CD14-positive monocyte (primary cell): ENCODE measurements around the gene OSCAR. TPM values are rescaled to one million over a fixed set of nuclear protein-coding genes. Genes with fewer than 3 reads are reported as not detected.

Experiments used
- DNase-seq, 3 donors: peaks; one replicate each; pipeline ENCODE4 v3.0.0-alpha.2; 2011 to 2022
- H2AFZ ChIP-seq: 2 replicates; pipeline ENCODE4 v1.6.0; 2012; ENCODE audit warnings: mild to moderate bottlenecking, low read depth, low read length, inconsistent platforms; ENCODE audit not compliant: insufficient read depth, poor library complexity, severe bottlenecking
- H3K27ac ChIP-seq, 2 donors: 1 replicate in 1 of 2; 2 replicates in 1 of 2; pipeline ENCODE4 v1.5.1; 2012 to 2013; ENCODE audit warnings: low read length in 2 of 2, control low read depth in 1 of 2, inconsistent platforms in 1 of 2, low read depth in 1 of 2, mild to moderate bottlenecking in 1 of 2
- H3K27me3 ChIP-seq, 2 donors: one replicate each; pipeline versions ENCODE4 v1.6.0 to v1.6.1; 2011 to 2013; ENCODE audit warnings: low read length in 2 of 2; ENCODE audit not compliant: control insufficient read depth in 2 of 2, insufficient read depth in 2 of 2
- H3K36me3 ChIP-seq, 2 donors: replicated peaks in 1 of 2; 1 replicate in 1 of 2; 2 replicates in 1 of 2; pipeline versions ENCODE4 v1.5.1 to v1.6.1; 2012 to 2013; ENCODE audit warnings: low read length in 2 of 2, control low read depth in 1 of 2, inconsistent platforms in 1 of 2, mild to moderate bottlenecking in 1 of 2; ENCODE audit not compliant: insufficient read depth in 2 of 2, control insufficient read depth in 1 of 2
- H3K4me1 ChIP-seq, 2 donors: 1 replicate in 1 of 2; 2 replicates in 1 of 2; pipeline versions ENCODE4 v1.5.1 to v1.6.1; 2012 to 2013; ENCODE audit warnings: low read length in 2 of 2, control low read depth in 1 of 2, inconsistent platforms in 1 of 2, mild to moderate bottlenecking in 1 of 2, moderate library complexity in 1 of 2; ENCODE audit not compliant: insufficient read depth in 2 of 2, control insufficient read depth in 1 of 2
- H3K4me2 ChIP-seq: replicated peaks from 2 replicates; pipeline ENCODE3; 2012; ENCODE audit warnings: low read length, moderate library complexity, mild to moderate bottlenecking; ENCODE audit not compliant: poor library complexity, severe bottlenecking; ENCODE audit errors: extremely low read depth
- H3K4me3 ChIP-seq, 3 experiments: fragments of 200-600 bp in 1 of 3; sonication (generic) in 1 of 3; replicated peaks in 1 of 3; 1 replicate in 2 of 3; 2 replicates in 1 of 3; pipeline ENCODE4 v1.5.1; 2011 to 2013; ENCODE audit warnings: low read length in 3 of 3, mild to moderate bottlenecking in 3 of 3, control low read depth in 2 of 3, low read depth in 2 of 3, inconsistent platforms in 1 of 3, moderate library complexity in 1 of 3
- H3K79me2 ChIP-seq: 2 replicates; pipeline ENCODE4 v1.6.0; 2012; ENCODE audit warnings: mild to moderate bottlenecking, control low read depth, inconsistent platforms, low read length, moderate library complexity; ENCODE audit not compliant: insufficient read depth
- H3K9ac ChIP-seq: 2 replicates; pipeline ENCODE4 v1.6.0; 2017; ENCODE audit warnings: low read length, mild to moderate bottlenecking; ENCODE audit not compliant: insufficient read depth, poor library complexity, severe bottlenecking
- H3K9me3 ChIP-seq, 2 donors: replicated peaks in 1 of 2; 1 replicate in 1 of 2; 2 replicates in 1 of 2; pipeline versions ENCODE4 v1.5.1 to v1.6.1; 2012 to 2013; ENCODE audit warnings: low read length in 2 of 2, control low read depth in 1 of 2; ENCODE audit not compliant: control insufficient read depth in 1 of 2, insufficient read depth in 1 of 2
- H4K20me1 ChIP-seq: 2 replicates; pipeline ENCODE4 v1.6.0; 2012; ENCODE audit warnings: mild to moderate bottlenecking, low read length, control low read depth, moderate library complexity; ENCODE audit not compliant: insufficient read depth
- H3K27ac Mint-ChIP-seq, 7 donors: one replicate each; pipeline ENCODE4 v1.8.0; 2020; ENCODE audit warnings: mild to moderate bottlenecking in 7 of 7, mixed read lengths in 7 of 7, moderate library complexity in 6 of 7, inconsistent platforms in 2 of 7
- H3K27me3 Mint-ChIP-seq, 3 donors: one replicate each; pipeline ENCODE4 v1.8.0; 2021 to 2022; ENCODE audit warnings: low read depth in 3 of 3, mild to moderate bottlenecking in 3 of 3, mixed read lengths in 3 of 3, moderate library complexity in 3 of 3, inconsistent platforms in 1 of 3
- H3K36me3 Mint-ChIP-seq, 2 donors: one replicate each; pipeline ENCODE4 v1.8.0; 2020; ENCODE audit warnings: mixed read lengths in 2 of 2, inconsistent platforms in 1 of 2, mild to moderate bottlenecking in 1 of 2
- H3K4me1 Mint-ChIP-seq: one replicate; pipeline ENCODE4 v1.8.0; 2020; ENCODE audit warnings: mild to moderate bottlenecking, mixed read lengths
- H3K4me3 Mint-ChIP-seq, 2 donors: one replicate each; pipeline ENCODE4 v1.8.0; 2020; ENCODE audit warnings: mild to moderate bottlenecking in 2 of 2, mixed read lengths in 2 of 2, moderate library complexity in 1 of 2
- H3K9me3 Mint-ChIP-seq, 7 donors: one replicate each; pipeline ENCODE4 v1.8.0; 2020 to 2022; ENCODE audit warnings: mixed read lengths in 7 of 7, mild to moderate bottlenecking in 6 of 7, moderate library complexity in 6 of 7, inconsistent platforms in 2 of 7
- CTCF ChIP-seq: fragments of 200-600 bp; IDR thresholded peaks from one replicate; pipeline ENCODE4 v1.8.0; 2022; ENCODE audit warnings: antibody characterized with exemption, mild to moderate bottlenecking
- whole genome bisulfite sequencing: methylation state at CpG from one replicate; pipeline ENCODE4 v1.1.5; 2013; ENCODE audit warnings: missing lambda C conversion rate; ENCODE audit not compliant: insufficient coverage; 5-methylcytosine and 5-hydroxymethylcytosine counted together
- intact Hi-C, 2 donors: fragments of 100-400 bp; cut with micrococcal nuclease; formaldehyde crosslinking; loops; one replicate each; pipeline versions ENCODE4 v1.15.0 to v1.15.1; 2023
- polyA plus RNA-seq, 3 donors: library from polyadenylated mRNA; depleted of rRNA in 1 of 3; unstranded in 2 of 3; stranded (reverse) in 1 of 3; fragments of 300-500 nt in 2 of 3; fragments of >200 nt in 1 of 3; fragmentation: Illumina TruSeq in 2 of 3; gene quantifications; 1 replicate in 2 of 3; 2 replicates in 1 of 3; pipeline ENCODE4 v1.2.3, GENCODE V29; 2012 to 2021

The OSCAR gene
- polyA plus RNA-seq, 3 donors: 81.4 to 270 (median 126) TPM

GRCh38 chr19:54127688-54128440 lies 27.3 kb upstream of the OSCAR start:
- no peak for TF ChIP-seq CTCF
- Histone ChIP-seq H3K79me2 (no peaks in the 10 kb centered on the region), H2AFZ (no peak overlapping the region), H3K4me2 (no peak overlapping the region), H3K4me1 (no peaks in the 10 kb centered on the region), H3K36me3 (peaks cover 78 to 86% of the 10 kb centered on the region in 2 donors), H3K9me3 (no peaks in the 10 kb centered on the region), H3K27me3 (no peaks in the 10 kb centered on the region), H4K20me1 (no peaks in the 10 kb centered on the region), H3K9ac (no peak overlapping the region), H3K27ac (no peak overlapping the region), H3K4me3 (no peak overlapping the region)
- WGBS: 99% methylated on average over 34 of the region's 44 CpGs
- H3K4me3 Mint-ChIP-seq: no peak overlapping the region
- no peaks in the 10 kb centered on the region for H3K27me3 Mint-ChIP-seq
- no peak for DNase-seq
- no peaks in the 10 kb centered on the region for H3K4me1 Mint-ChIP-seq
- no peaks in the 10 kb centered on the region for H3K9me3 Mint-ChIP-seq
- intact Hi-C loops: no loop called here
- H3K36me3 Mint-ChIP-seq: peaks cover 68 to 92% of the 10 kb centered on the region in 2 donors
- no peak overlapping the region for H3K27ac Mint-ChIP-seq

- H3K79me2 ChIP-seq: no peaks in the 10 kb centered on the region
- Mint-ChIP-seq H3K4me1 (no peaks in the 10 kb centered on the region), H3K4me3 (no peak overlapping the region), H3K9me3 (no peaks in the 10 kb centered on the region), H3K27me3 (no peaks in the 10 kb centered on the region), H3K36me3 (peaks cover 73 to 94% of the 10 kb centered on the region in 2 donors), H3K27ac (no peak overlapping the region)
- DNase-seq: no peak
- H3K36me3 ChIP-seq: peaks cover 82 to 93% of the 10 kb centered on the region in 2 donors
- no peak for TF ChIP-seq CTCF
- no peak overlapping the region for H3K4me3 ChIP-seq
- H2AFZ ChIP-seq: no peak overlapping the region
- intact Hi-C loops: no loop called here
- H3K27ac ChIP-seq: no peak overlapping the region
- 97% methylated on average over 8 of the region's 9 CpGs for WGBS
- no peaks in the 10 kb centered on the region for H4K20me1 ChIP-seq
- no peaks in the 10 kb centered on the region for H3K4me1 ChIP-seq
- H3K4me2 ChIP-seq: no peak overlapping the region
- no peaks in the 10 kb centered on the region for H3K9me3 ChIP-seq
- no peak overlapping the region for H3K9ac ChIP-seq
- H3K27me3 ChIP-seq: no peaks in the 10 kb centered on the region
Measured at GRCh38 chr19:54125713-54126112, 25.1 kb upstream of the OSCAR start.
